ENCODE data around the gene ACSF2. TPM values are rescaled to one million over a fixed set of nuclear protein-coding genes. Genes with fewer than 3 reads are reported as not detected.

ACSF2 gene
- total RNA-seq, 5 donors from 2014 or later (not counting 1 experiment from before 2014, with no cell fraction given): 17.7 to 26.4 (median 21.3) TPM

DNA sequence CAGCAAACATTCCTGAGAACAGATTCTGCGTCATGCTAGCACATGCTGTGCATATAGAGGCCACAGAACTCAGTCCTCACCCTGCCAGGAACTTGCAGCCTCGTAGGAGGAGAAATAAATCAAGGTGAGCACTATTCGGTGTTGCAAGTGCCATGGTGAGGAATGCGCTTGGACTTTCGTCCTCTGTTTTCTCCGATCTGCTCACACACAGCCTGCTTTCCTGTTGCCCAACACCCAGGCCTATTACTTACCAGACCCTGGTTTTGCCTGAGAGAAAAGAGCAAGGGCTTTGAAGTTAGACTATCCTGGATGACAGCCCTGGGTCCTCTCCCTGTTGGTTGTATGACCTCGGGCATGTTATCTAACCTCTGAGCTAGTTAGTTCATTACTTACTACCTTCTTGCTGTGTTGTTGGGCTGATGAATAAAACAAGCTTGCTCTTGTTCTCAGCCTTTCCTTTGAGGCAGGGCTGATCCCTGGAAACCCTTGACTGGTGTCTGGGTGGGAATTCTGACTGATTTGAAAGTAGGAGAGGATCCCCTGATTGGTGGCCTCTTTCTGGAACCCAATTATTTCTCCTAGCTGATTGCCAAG lies 2.9 kb downstream of the ACSF2 start:
- Mint-ChIP-seq H3K4me3 (no peak overlapping the region), H3K9me3 (no peaks in the 10 kb centered on the region), H3K27ac (no peak overlapping the region), H3K4me1 (peaks cover 23 to 25% (median 25%) of the 10 kb centered on the region in 3 donors), H3K36me3 (peaks cover 7% of the 10 kb centered on the region), H3K27me3 (no peaks in the 10 kb centered on the region)
- Histone ChIP-seq H3K36me3 (ENCODE audit: control insufficient read depth in 2 of 2, extremely low read depth in 1 of 2, insufficient read depth in 1 of 2, low read length in 1 of 2) (no peaks in the 10 kb centered on the region), H3K9me3 (no peaks in the 10 kb centered on the region), H3K27me3 (replicated peaks in 1 of 2; ENCODE audit: control insufficient read depth in 2 of 2, extremely low read depth in 1 of 2, insufficient read depth in 2 of 2, low read length in 1 of 2) (no peaks in the 10 kb centered on the region), H3K27ac (ENCODE audit: low read length) (no peak overlapping the region), H3K4me3 (ENCODE audit: control insufficient read depth in 1 of 2, extremely low read depth in 1 of 2, low read length in 1 of 2) (no peak overlapping the region), H3K4me1 (ENCODE audit: control insufficient read depth in 1 of 2, extremely low read depth in 1 of 2, insufficient read depth in 2 of 2, low read length in 2 of 2) (peaks cover 8 to 29% of the 10 kb centered on the region in 2 experiments)
- CTCF ChIA-PET: no interaction called here
- DNase-seq (no peak), ATAC-seq (replicated peaks in 1 of 4) (no peak)
- 100% methylated on average over 1 of the region's 7 CpGs for WGBS (ENCODE audit: insufficient coverage)
- POLR2A ChIA-PET: interaction anchor here in 1 of 2 donors (0.5 to 0.7 kb wide), 2 partner anchors 87 to 1448 kb away, joined by 3 to 4 read pairs; no protein-coding TSS in a partner anchor

DNA sequence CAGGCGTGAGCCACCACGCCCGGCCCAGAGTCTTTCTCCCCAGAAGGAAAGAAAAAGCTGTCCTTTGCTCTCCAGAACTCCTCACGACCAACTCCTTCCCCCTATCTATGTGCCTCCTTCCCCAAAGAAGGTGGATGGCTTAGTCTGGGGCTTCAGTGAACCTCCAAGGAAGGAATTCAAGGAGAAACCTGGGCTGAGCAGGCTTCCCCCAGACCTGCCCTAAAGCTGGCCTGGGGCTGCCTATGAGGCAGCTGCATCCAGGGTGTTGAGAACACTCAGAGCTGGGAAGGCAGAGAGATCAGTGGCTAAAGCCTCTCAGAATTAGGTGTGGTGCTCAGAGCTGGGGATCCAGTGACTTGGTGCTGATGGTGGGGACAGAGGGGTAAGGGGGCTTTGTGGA lies 3.8 kb downstream of the ACSF2 start:
- H3K4me3 ChIP-seq (ENCODE audit: control insufficient read depth in 1 of 2, extremely low read depth in 1 of 2, low read length in 1 of 2): no peak overlapping the region
- Mint-ChIP-seq H3K4me1 (peaks cover 23 to 26% (median 25%) of the 10 kb centered on the region in 3 donors), H3K27me3 (no peaks in the 10 kb centered on the region), H3K9me3 (no peaks in the 10 kb centered on the region), H3K27ac (no peak overlapping the region), H3K36me3 (peaks cover 7% of the 10 kb centered on the region), H3K4me3 (no peak overlapping the region)
- POLR2A ChIA-PET: no interaction called here
- no peaks in the 10 kb centered on the region for H3K27me3 ChIP-seq (replicated peaks in 1 of 2; ENCODE audit: control insufficient read depth in 2 of 2, extremely low read depth in 1 of 2, insufficient read depth in 2 of 2, low read length in 1 of 2)
- peaks cover 8 to 30% of the 10 kb centered on the region in 2 experiments for H3K4me1 ChIP-seq (ENCODE audit: control insufficient read depth in 1 of 2, extremely low read depth in 1 of 2, insufficient read depth in 2 of 2, low read length in 2 of 2)
- ATAC-seq (replicated peaks in 1 of 4) (no peak), DNase-seq (no peak)
- no peaks in the 10 kb centered on the region for H3K9me3 ChIP-seq
- no peaks in the 10 kb centered on the region for H3K36me3 ChIP-seq (ENCODE audit: control insufficient read depth in 2 of 2, extremely low read depth in 1 of 2, insufficient read depth in 1 of 2, low read length in 1 of 2)
- whole genome bisulfite sequencing (ENCODE audit: insufficient coverage): 100% methylated on average over 1 of the region's 4 CpGs
- no peak overlapping the region for H3K27ac ChIP-seq (ENCODE audit: low read length)
- CTCF ChIA-PET: interaction anchor here (0.5 to 0.6 kb wide), 2 partner anchors 106 to 239 kb away, joined by 3 read pairs; no protein-coding TSS in a partner anchor

DNA sequence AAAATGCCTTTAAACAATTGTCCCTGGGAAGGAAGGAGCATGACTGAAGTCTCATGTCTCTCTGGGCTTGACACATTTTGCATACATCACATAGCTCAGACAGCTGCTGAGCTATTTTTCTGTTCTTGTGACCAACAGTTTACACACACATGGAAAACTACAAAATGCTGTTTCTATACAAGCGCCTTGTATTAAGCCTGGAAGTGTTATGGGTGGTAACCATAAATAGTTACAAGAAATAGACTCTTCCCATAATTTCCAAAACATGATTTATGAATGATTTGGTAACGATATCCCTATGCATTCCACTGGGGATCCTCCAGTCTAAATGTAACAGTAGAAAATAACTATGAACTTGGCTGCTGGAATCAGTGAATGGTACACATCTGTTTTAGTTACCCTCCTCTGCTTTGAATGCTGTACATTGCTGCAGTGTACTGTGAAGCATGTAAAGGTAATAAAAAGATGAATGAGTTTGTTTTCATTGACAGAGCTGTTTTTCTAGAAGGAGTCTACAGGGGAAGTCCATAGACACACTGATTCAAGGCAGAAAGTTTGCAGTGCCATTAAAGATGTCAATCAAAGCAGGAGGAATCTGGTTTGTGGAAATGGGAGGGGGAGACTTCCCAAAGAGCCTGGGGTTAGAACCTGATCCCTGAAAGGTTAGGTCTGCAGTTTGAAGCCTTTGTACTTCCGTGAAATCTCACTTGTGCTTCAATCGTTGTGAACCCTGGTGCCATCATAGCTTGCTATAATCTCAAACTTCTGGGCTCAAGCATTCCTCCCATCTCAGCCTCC lies 5.0 kb downstream of the ACSF2 start:
- ATAC-seq (replicated peaks in 1 of 4): no peak
- Mint-ChIP-seq H3K9me3 (no peaks in the 10 kb centered on the region), H3K27me3 (no peaks in the 10 kb centered on the region), H3K27ac (no peak overlapping the region), H3K4me3 (no peak overlapping the region), H3K4me1 (peaks cover 18 to 20% (median 19%) of the 10 kb centered on the region in 3 donors), H3K36me3 (peaks cover 7% of the 10 kb centered on the region)
- no peak for DNase-seq
- H3K4me1 ChIP-seq (ENCODE audit: control insufficient read depth in 1 of 2, extremely low read depth in 1 of 2, insufficient read depth in 2 of 2, low read length in 2 of 2): peaks cover 3 to 20% of the 10 kb centered on the region in 2 experiments
- WGBS (ENCODE audit: insufficient coverage): 100% methylated on average over 1 of the region's 4 CpGs
- no peaks in the 10 kb centered on the region for H3K36me3 ChIP-seq (ENCODE audit: control insufficient read depth in 2 of 2, extremely low read depth in 1 of 2, insufficient read depth in 1 of 2, low read length in 1 of 2)
- H3K4me3 ChIP-seq (ENCODE audit: control insufficient read depth in 1 of 2, extremely low read depth in 1 of 2, low read length in 1 of 2): no peak overlapping the region
- no peaks in the 10 kb centered on the region for H3K9me3 ChIP-seq
- no peak overlapping the region for H3K27ac ChIP-seq (ENCODE audit: low read length)
- CTCF ChIA-PET: interaction anchor here in 1 of 2 donors (1.6 kb wide), 1 partner anchor 34 kb away, joined by 5 read pairs; the partner anchor contains the start of gene LRRC59
- POLR2A ChIA-PET: no interaction called here
- H3K27me3 ChIP-seq (replicated peaks in 1 of 2; ENCODE audit: control insufficient read depth in 2 of 2, extremely low read depth in 1 of 2, insufficient read depth in 2 of 2, low read length in 1 of 2): no peaks in the 10 kb centered on the region

DNA sequence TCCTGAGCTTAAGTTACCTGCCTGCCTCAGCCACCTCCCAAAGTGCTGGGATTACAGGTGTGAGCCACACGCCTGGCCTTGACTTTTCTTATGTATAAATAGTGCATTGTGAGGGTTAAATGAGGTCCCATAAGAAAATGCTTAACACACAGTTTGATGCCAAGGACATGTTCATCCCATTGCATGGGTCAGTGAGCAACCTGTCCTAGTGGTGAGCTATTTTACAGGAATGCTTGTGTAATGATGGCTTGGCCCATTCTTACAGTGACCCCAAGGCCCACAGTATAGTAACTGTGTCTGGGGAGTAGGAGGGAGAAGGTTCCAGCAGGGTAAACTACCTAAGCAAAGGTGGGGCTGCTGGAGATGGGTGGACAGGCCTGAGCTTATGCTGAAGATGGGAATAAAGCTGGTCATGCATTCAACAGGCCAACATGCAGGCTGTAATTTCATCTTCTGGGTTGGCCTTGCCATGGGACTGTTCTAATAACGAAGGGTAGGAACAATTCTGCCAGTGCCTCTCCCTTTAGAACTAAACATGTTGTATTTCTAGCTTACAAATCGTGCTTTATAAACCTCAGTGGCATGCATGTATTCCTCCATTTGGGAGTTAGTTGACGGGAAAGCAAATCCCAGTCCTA lies 6.2 kb downstream of the ACSF2 start:
- ATAC-seq (replicated peaks in 1 of 4): no peak
- H3K27ac ChIP-seq (ENCODE audit: low read length): no peak overlapping the region
- POLR2A ChIA-PET: interaction anchor here in 1 of 2 donors (0.6 kb wide), 2 partner anchors 11 to 35 kb away, joined by 3 read pairs; partner anchors contain the start of gene LRRC59

DNA sequence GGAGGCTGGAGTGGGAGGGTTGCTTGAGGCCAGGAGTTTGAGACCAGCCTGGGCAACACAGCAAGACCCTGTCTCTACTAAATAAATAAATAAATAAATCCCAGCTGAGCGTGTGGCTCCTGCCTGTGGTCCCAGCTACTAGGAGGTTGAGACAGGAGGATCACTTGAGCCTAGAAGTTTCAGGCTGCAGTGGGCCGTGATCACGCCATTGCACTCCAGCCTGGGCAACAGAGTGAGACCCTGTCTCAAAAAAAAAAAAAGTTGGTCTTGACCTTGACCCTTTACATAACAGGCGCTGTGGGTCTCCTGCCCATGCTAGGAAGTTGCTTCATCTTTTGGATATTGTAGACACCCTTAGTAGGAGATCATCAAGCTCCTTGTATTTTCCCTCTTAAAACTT lies 11.4 kb downstream of the ACSF2 start:
- peaks cover 5% of the 10 kb centered on the region for H3K36me3 Mint-ChIP-seq
- H3K27ac Mint-ChIP-seq: no peak overlapping the region
- CTCF ChIA-PET: no interaction called here

More for the DNA sequence above, 6.2 kb downstream of the ACSF2 start:
- Mint-ChIP-seq H3K4me1 (peaks cover 11 to 12% (median 11%) of the 10 kb centered on the region in 3 donors), H3K27ac (no peak overlapping the region), H3K27me3 (no peaks in the 10 kb centered on the region), H3K4me3 (no peak overlapping the region), H3K36me3 (peaks cover 7% of the 10 kb centered on the region), H3K9me3 (no peaks in the 10 kb centered on the region)
- Histone ChIP-seq H3K36me3 (ENCODE audit: control insufficient read depth in 2 of 2, extremely low read depth in 1 of 2, insufficient read depth in 1 of 2, low read length in 1 of 2) (no peaks in the 10 kb centered on the region), H3K4me3 (ENCODE audit: control insufficient read depth in 1 of 2, extremely low read depth in 1 of 2, low read length in 1 of 2) (no peak overlapping the region), H3K9me3 (no peaks in the 10 kb centered on the region), H3K27me3 (replicated peaks in 1 of 2; ENCODE audit: control insufficient read depth in 2 of 2, extremely low read depth in 1 of 2, insufficient read depth in 2 of 2, low read length in 1 of 2) (no peaks in the 10 kb centered on the region), H3K4me1 (ENCODE audit: control insufficient read depth in 1 of 2, extremely low read depth in 1 of 2, insufficient read depth in 2 of 2, low read length in 2 of 2) (peaks cover 0 to 9% of the 10 kb centered on the region in 2 experiments)
- CTCF ChIA-PET: interaction anchor here in 1 of 2 donors (1.6 kb wide), 1 partner anchor 35 kb away, joined by 5 read pairs; the partner anchor contains the start of gene LRRC59
- no CpG with 5 or more reads among the region's 4 CpGs for WGBS (ENCODE audit: insufficient coverage)
- no peak for DNase-seq

DNA sequence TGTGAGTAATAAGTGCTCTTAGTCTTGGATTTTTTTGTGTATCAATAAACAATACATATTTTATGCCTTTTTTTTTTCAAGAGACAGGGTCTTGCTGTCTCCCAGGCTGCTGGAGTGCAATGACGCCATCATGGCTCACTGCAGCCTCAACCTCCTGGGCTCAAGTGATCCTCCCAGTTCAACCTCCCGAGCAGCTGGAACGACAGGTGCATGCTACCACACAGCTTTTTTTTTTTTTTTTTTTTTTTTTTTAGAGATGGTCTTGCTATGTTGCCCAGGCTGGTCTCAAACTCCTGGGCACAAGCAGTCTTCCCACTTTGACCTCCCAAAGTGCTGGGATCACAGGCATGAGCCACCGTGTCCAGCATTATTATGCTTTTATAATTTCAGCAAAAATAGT lies 13.0 kb downstream of the ACSF2 start:
- WGBS (ENCODE audit: insufficient coverage): 100% methylated on average over 1 of the region's 4 CpGs
- H3K36me3 Mint-ChIP-seq: peaks cover 3% of the 10 kb centered on the region
- H3K27me3 Mint-ChIP-seq: no peaks in the 10 kb centered on the region
- Histone ChIP-seq H3K27me3 (replicated peaks in 1 of 2; ENCODE audit: control insufficient read depth in 2 of 2, extremely low read depth in 1 of 2, insufficient read depth in 2 of 2, low read length in 1 of 2) (no peaks in the 10 kb centered on the region), H3K36me3 (ENCODE audit: control insufficient read depth in 2 of 2, extremely low read depth in 1 of 2, insufficient read depth in 1 of 2, low read length in 1 of 2) (no peaks in the 10 kb centered on the region), H3K9me3 (no peaks in the 10 kb centered on the region), H3K27ac (ENCODE audit: low read length) (no peak overlapping the region), H3K4me3 (ENCODE audit: control insufficient read depth in 1 of 2, extremely low read depth in 1 of 2, low read length in 1 of 2) (no peak overlapping the region), H3K4me1 (ENCODE audit: control insufficient read depth in 1 of 2, extremely low read depth in 1 of 2, insufficient read depth in 2 of 2, low read length in 2 of 2) (peaks cover 0 to 1% of the 10 kb centered on the region in 2 experiments)
- no peak overlapping the region for H3K4me3 Mint-ChIP-seq
- DNase-seq: no peak
- ChIA-PET CTCF (no interaction called here), POLR2A (no interaction called here)
- H3K4me1 Mint-ChIP-seq: peaks cover 0 to under 1% (median 0%) of the 10 kb centered on the region in 3 donors
- ATAC-seq (replicated peaks in 1 of 4): no peak
- H3K9me3 Mint-ChIP-seq: no peaks in the 10 kb centered on the region
- no peak overlapping the region for H3K27ac Mint-ChIP-seq

More for the DNA sequence above, 11.4 kb downstream of the ACSF2 start:
- Mint-ChIP-seq H3K4me3 (no peak overlapping the region), H3K27me3 (no peaks in the 10 kb centered on the region), H3K4me1 (peaks cover 0 to 1% (median 0%) of the 10 kb centered on the region in 3 donors), H3K9me3 (no peaks in the 10 kb centered on the region)
- DNase-seq: no peak
- H3K9me3 ChIP-seq: no peaks in the 10 kb centered on the region
- no peak overlapping the region for H3K4me3 ChIP-seq (ENCODE audit: control insufficient read depth in 1 of 2, extremely low read depth in 1 of 2, low read length in 1 of 2)
- H3K27me3 ChIP-seq (replicated peaks in 1 of 2; ENCODE audit: control insufficient read depth in 2 of 2, extremely low read depth in 1 of 2, insufficient read depth in 2 of 2, low read length in 1 of 2): no peaks in the 10 kb centered on the region
- ATAC-seq (replicated peaks in 1 of 4): no peak
- H3K27ac ChIP-seq (ENCODE audit: low read length): no peak overlapping the region
- H3K36me3 ChIP-seq (ENCODE audit: control insufficient read depth in 2 of 2, extremely low read depth in 1 of 2, insufficient read depth in 1 of 2, low read length in 1 of 2): no peaks in the 10 kb centered on the region
- H3K4me1 ChIP-seq (ENCODE audit: control insufficient read depth in 1 of 2, extremely low read depth in 1 of 2, insufficient read depth in 2 of 2, low read length in 2 of 2): peaks cover 0 to 3% of the 10 kb centered on the region in 2 experiments
- 100% methylated on average over 4 of the region's 4 CpGs for WGBS (ENCODE audit: insufficient coverage)
- POLR2A ChIA-PET: interaction anchor here in 1 of 2 donors (0.5 kb wide), 1 partner anchor 11 kb away, joined by 3 read pairs; the partner anchor contains the start of gene ACSF2

All from T-cell (primary cell).